ENCODE measurements around the gene PLEKHD1.

GRCh38 chr14:69501423-69501838, 16.9 kb downstream of the PLEKHD1 start:
- TF ChIP-seq CTCF (IDR thresholded peaks at IDR 0.05) (no peak), POLR2A (IDR thresholded peaks at IDR 0.05) (no peak)

Measured in Peyer's patch (tissue), 4 donors.